ENCODE results near the gene THOC1.

GRCh38 chr18:306608-307255 is 38.9 kb upstream of the THOC1 start:
- no peak for TF ChIP-seq CTCF (IDR thresholded peaks at IDR 0.05)
- TF ChIP-seq POLR2A (IDR thresholded peaks at IDR 0.05) = no peak

Measured in right lobe of liver (tissue), 4 donors.